OCI-LY3 (cell line): Measurements from ENCODE around the gene MMEL1.
A peak's percentile ranks its signal among the peaks of the same experiment; 100 is the strongest.

ENCODE experiments used
- H2AFZ ChIP-seq: fragments of 200-600, 300-600 bp; shearing (Covaris generic); 2 replicates; pipeline ENCODE4 v1.6.0; 2014; ENCODE audit warnings: antibody characterized with exemption, low read depth, low read length
- H3K27ac ChIP-seq: fragments of 200-600, 300-600 bp; sonication (generic); 2 replicates; pipeline ENCODE4 v1.5.1; 2014; ENCODE audit warnings: mild to moderate bottlenecking, low read length, moderate library complexity, mixed read lengths
- H3K27me3 ChIP-seq: fragments of 200-600, 300-600 bp; sonication (generic); 2 replicates; pipeline ENCODE4 v1.6.1; 2014; ENCODE audit warnings: low read depth, low read length, mixed read lengths
- H3K36me3 ChIP-seq: fragments of 200-600, 300-600 bp; sonication (generic); replicated peaks from 2 replicates; pipeline ENCODE3; 2014; ENCODE audit warnings: low read depth, low read length, mixed read lengths
- H3K4me1 ChIP-seq: fragments of 300-600, 200-600 bp; sonication (generic); 2 replicates; pipeline ENCODE4 v1.6.1; 2014; ENCODE audit warnings: low read length, mixed read lengths
- H3K4me2 ChIP-seq: fragments of 200-600, 300-600 bp; sonication (generic); 2 replicates; pipeline ENCODE4 v1.6.1; 2014; ENCODE audit warnings: low read length, mixed read lengths
- H3K4me3 ChIP-seq: fragments of 300-600, 200-600 bp; sonication (generic); 2 replicates; pipeline ENCODE4 v1.5.1; 2014; ENCODE audit warnings: antibody characterized with exemption, mild to moderate bottlenecking, low read length, moderate library complexity
- H3K79me2 ChIP-seq: fragments of 300-600, 200-600 bp; shearing (Covaris generic); 2 replicates; pipeline ENCODE4 v1.6.1; 2014; ENCODE audit warnings: mild to moderate bottlenecking, low read length, mixed read lengths
- H3K9ac ChIP-seq: fragments of 300-600, 200-600 bp; shearing (Covaris generic); 2 replicates; pipeline ENCODE4 v1.6.0; 2014; ENCODE audit warnings: mild to moderate bottlenecking, low read length, moderate library complexity
- H3K9me3 ChIP-seq: fragments of 200-600, 300-600 bp; shearing (Covaris generic); 2 replicates; pipeline ENCODE4 v1.6.1; 2014; ENCODE audit warnings: low read length, mixed read lengths; ENCODE audit not compliant: insufficient read depth
- H4K20me1 ChIP-seq: fragments of 200-600, 300-600 bp; sonication (generic); 2 replicates; pipeline ENCODE4 v1.6.1; 2016; ENCODE audit warnings: low read length, mixed read lengths; ENCODE audit not compliant: insufficient read depth
- EZH2phosphoT487 ChIP-seq: fragments of 200-600 bp; shearing (Covaris generic); IDR thresholded peaks from 2 replicates; pipeline ENCODE4 v1.6.1; 2018; ENCODE audit warnings: antibody characterized with exemption, mixed run types, low read depth
- TF ChIP-seq, protein P1 (sequence below): fragments of 200-600, 300-600 bp; sonication (generic); IDR thresholded peaks from 2 replicates; pipeline ENCODE4 v1.5.1; 2014; ENCODE audit warnings: antibody characterized with exemption, low read length, low read depth

MMEL1 gene

DNA sequence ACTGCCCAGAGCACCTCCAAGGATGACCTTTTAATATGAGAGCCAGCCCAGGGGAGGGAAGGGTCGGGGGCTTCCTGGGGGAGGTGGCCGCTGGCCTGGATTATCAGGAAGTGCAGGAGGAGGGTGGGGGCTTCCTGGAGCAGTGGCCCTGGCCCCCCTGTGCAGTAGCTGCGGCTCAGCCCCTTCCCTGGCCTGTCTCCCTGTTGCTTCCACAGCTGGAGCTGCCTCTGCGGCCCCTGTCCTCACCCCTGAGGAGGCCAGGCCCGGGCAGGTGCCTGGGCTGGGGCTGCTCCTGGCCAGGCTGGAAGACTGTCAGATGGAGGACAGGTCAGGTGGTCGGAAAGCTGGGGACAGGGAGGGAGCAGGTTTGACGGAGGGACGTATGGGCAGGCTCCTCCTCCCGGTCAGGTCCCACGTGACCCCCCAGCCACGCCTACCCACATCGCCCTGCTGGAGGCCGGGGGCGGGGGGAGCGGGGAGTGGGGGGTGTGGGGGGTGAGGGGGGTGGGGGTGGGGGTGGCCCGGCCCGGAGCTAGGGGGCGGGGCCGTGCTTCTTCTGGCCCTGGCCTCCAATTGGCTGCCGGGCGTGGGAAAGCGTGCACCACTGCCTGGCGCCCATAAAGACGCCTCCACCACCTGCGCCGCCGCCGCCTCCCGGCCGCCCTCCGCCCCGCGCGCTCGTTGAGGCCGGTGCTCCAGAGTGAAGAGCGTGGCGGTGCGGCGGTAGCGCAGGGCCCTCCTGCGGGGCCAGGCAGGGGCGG, 86.9 kb downstream of the MMEL1 start:
- Histone ChIP-seq H3K27ac (peak overlapping the region; percentile 99), H3K4me3 (peak overlapping the region; percentile 80), H3K4me2 (peak overlapping the region; percentile 93), H3K27me3 (no peaks in the 10 kb centered on the region), H3K79me2 (no peaks in the 10 kb centered on the region), H3K9me3 (no peaks in the 10 kb centered on the region), H4K20me1 (no peaks in the 10 kb centered on the region), H3K9ac (peak overlapping the region; percentile 98), H3K4me1 (peaks cover 36% of the 10 kb centered on the region), H3K36me3 (no peaks in the 10 kb centered on the region), H2AFZ (no peak overlapping the region)
- TF ChIP-seq EZH2phosphoT487: no peak
- TF ChIP-seq, protein P1, sequence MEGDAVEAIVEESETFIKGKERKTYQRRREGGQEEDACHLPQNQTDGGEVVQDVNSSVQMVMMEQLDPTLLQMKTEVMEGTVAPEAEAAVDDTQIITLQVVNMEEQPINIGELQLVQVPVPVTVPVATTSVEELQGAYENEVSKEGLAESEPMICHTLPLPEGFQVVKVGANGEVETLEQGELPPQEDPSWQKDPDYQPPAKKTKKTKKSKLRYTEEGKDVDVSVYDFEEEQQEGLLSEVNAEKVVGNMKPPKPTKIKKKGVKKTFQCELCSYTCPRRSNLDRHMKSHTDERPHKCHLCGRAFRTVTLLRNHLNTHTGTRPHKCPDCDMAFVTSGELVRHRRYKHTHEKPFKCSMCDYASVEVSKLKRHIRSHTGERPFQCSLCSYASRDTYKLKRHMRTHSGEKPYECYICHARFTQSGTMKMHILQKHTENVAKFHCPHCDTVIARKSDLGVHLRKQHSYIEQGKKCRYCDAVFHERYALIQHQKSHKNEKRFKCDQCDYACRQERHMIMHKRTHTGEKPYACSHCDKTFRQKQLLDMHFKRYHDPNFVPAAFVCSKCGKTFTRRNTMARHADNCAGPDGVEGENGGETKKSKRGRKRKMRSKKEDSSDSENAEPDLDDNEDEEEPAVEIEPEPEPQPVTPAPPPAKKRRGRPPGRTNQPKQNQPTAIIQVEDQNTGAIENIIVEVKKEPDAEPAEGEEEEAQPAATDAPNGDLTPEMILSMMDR: no peak

DNA sequence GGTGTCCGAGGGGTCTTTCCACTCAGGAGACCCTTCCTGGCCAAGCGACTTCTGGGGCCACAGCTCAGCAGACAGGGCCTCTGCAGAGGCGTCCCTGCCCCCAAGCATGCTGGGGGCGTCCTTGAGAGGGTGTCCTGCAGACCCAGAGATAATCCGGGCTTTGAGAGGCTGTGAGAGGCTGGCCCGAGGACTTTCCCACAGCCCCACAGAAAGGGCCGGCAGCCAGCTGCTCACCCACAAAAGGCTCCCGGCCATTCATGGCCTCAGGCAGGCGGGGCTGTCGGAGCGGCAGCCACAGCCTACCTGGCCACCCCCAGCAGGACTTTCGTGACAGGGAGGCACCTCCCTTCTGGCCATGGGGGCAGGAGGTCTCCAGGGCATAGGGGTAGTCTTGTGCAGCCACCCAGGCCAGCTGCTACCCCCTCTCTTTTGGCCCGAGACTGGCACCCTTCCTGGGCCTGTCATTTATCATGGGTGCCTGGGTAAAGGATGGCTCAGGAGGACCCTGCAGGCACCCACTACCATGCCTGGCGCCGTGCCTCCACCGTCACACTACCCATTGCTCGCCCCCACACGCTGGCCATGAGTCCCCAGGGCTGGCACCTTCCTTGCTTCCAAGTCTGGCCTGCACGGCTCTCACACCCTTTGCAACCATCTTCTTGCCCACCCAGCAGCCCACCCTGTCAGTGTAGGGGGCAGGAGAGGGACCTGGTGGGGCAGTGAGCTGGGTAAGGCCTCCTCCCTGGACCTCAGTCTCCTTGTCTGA, 87.8 kb downstream of the MMEL1 start:
- H3K9ac ChIP-seq: peak overlapping the region; percentile 57; the same call in 1 of the 2 replicates
- no peaks in the 10 kb centered on the region for H4K20me1 ChIP-seq
- H3K79me2 ChIP-seq: no peaks in the 10 kb centered on the region
- peaks cover 28% of the 10 kb centered on the region for H3K4me1 ChIP-seq
- peak overlapping the region; percentile 93 for H3K4me2 ChIP-seq
- no peaks in the 10 kb centered on the region for H3K36me3 ChIP-seq
- no peaks in the 10 kb centered on the region for H3K9me3 ChIP-seq
- TF ChIP-seq EZH2phosphoT487: no peak
- TF ChIP-seq, protein P1: no peak
- H3K27ac ChIP-seq: no peak overlapping the region
- H3K27me3 ChIP-seq: no peaks in the 10 kb centered on the region
- no peak overlapping the region for H2AFZ ChIP-seq
- peak overlapping the region; percentile 79 for H3K4me3 ChIP-seq

DNA sequence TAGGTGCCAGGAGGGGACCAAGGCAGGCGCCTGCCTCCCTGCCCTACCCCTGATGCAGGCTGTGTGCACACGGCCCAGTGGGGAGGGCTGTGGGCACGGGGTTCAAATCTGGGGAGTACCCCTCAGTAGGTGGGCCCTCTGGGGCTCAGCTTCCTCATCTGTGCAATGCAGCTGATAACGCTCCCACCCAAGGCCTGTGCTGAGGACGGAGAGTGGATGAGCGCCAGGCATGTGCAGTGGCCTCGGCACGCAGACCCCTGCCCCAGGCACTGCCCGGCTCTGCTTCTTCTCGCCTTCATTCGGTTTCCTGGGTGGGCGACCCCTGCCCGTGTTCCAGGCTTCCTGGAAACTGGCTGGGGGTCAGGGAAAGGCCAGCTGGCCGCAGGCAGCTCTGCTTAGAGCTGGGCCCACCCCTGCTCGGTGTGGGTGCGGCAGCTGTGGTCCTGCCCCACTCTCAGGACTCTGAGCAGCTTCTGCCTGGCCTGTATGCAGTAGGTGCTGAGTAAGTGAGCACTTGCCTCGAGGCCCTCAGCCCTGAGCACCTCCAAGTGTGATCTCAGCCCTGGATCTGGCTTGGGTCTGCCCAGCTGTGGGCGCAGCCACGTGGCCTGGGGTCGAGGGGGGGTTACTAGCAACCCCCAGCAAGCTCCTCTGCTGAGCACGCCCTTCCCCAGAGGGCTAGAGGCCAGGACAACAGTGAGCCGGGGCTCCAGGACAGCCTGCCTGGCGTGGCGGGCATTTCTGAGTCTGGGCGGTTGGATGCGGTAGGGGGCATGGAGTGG, 88.5 kb downstream of the MMEL1 start:
- no peak overlapping the region for H3K4me2 ChIP-seq

More for the DNA sequence above, 88.5 kb downstream of the MMEL1 start:
- H4K20me1 ChIP-seq: no peaks in the 10 kb centered on the region
- no peaks in the 10 kb centered on the region for H3K9me3 ChIP-seq
- H3K36me3 ChIP-seq: no peaks in the 10 kb centered on the region
- H3K9ac ChIP-seq: no peak overlapping the region
- no peaks in the 10 kb centered on the region for H3K79me2 ChIP-seq
- no peak for TF ChIP-seq EZH2phosphoT487
- TF ChIP-seq, protein P1: no peak
- no peak overlapping the region for H3K4me3 ChIP-seq
- no peak overlapping the region for H3K27ac ChIP-seq
- peaks cover 21% of the 10 kb centered on the region for H3K4me1 ChIP-seq
- no peak overlapping the region for H2AFZ ChIP-seq
- H3K27me3 ChIP-seq: no peaks in the 10 kb centered on the region
